ENCODE measurements around the gene TTYH1.

Gene TTYH1

GRCh38 chr19:54484451-54484850 is 69.2 kb downstream of the TTYH1 start:
- DNase-seq = no peak

- no peak for DNase-seq
These were observed 70.6 kb downstream of the TTYH1 start for GRCh38 chr19:54485851-54486250.

Data from NCI-H345 (cell line).